ENCODE measurements around the gene TMEM33.

TMEM33 gene

DNA sequence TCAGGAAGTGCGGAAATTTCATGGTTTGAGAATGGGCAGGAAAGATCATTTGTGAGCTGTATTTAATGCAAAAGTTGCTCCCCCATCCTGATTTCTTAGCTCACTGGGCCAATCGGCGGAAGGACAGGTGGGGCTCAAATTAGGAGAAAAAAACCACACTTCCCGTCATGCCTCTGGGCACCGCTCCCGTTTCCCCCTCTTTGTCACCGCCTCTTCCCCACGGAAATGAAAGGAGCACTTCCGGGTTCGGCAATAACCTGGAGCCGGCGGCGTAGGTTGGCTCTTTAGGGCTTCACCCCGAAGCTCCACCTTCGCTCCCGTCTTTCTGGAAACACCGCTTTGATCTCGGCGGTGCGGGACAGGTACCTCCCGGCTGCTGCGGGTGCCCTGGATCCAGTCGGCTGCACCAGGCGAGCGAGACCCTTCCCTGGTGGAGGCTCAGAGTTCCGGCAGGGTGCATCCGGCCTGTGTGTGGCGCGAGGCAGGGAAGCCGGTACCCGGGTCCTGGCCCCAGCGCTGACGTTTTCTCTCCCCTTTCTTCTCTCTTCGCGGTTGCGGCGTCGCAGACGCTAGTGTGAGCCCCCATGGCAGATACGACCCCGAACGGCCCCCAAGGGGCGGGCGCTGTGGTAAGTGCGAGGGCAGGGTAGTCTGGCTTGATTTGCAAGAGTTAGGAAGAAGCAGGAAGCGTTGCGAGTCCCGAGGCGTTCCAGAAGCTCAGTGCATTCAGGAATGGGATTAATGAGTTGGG lies at the start of gene TMEM33:
TSS of gene TMEM33 (plus strand) at position 529 of the 751 bp plus-strand sequence. CDS start at position 585, 56 bp downstream.
- peak within 1 kb of the TSS; percentile 92 for H3K4me3 ChIP-seq (ENCODE audit: low read depth, low read length)
- TF ChIP-seq, protein P1, sequence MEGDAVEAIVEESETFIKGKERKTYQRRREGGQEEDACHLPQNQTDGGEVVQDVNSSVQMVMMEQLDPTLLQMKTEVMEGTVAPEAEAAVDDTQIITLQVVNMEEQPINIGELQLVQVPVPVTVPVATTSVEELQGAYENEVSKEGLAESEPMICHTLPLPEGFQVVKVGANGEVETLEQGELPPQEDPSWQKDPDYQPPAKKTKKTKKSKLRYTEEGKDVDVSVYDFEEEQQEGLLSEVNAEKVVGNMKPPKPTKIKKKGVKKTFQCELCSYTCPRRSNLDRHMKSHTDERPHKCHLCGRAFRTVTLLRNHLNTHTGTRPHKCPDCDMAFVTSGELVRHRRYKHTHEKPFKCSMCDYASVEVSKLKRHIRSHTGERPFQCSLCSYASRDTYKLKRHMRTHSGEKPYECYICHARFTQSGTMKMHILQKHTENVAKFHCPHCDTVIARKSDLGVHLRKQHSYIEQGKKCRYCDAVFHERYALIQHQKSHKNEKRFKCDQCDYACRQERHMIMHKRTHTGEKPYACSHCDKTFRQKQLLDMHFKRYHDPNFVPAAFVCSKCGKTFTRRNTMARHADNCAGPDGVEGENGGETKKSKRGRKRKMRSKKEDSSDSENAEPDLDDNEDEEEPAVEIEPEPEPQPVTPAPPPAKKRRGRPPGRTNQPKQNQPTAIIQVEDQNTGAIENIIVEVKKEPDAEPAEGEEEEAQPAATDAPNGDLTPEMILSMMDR (IDR thresholded peaks at IDR 0.05; ENCODE audit: borderline replicate concordance, insufficient read depth, low read depth, low read length) = no peak

- TF ChIP-seq, protein P1 (IDR thresholded peaks at IDR 0.05; ENCODE audit: borderline replicate concordance, insufficient read depth, low read depth, low read length) = no peak
- H3K4me3 ChIP-seq (ENCODE audit: low read depth, low read length) = no peak overlapping the region
Measured at GRCh38 chr4:41885456-41885855, 49.8 kb upstream of the TMEM33 start.

GRCh38 chr4:41887277-41887676 lies 48.0 kb upstream of the TMEM33 start:
- H3K4me3 ChIP-seq (ENCODE audit: low read depth, low read length) = no peak overlapping the region
- TF ChIP-seq, protein P1 (IDR thresholded peaks at IDR 0.05; ENCODE audit: borderline replicate concordance, insufficient read depth, low read depth, low read length) = no peak

GRCh38 chr4:41887821-41888686 lies 47.2 kb upstream of the TMEM33 start:
- TF ChIP-seq, protein P1 (IDR thresholded peaks at IDR 0.05; ENCODE audit: borderline replicate concordance, insufficient read depth, low read depth, low read length) = peak; percentile 61; the same call in 1 of the 2 replicates

DNA sequence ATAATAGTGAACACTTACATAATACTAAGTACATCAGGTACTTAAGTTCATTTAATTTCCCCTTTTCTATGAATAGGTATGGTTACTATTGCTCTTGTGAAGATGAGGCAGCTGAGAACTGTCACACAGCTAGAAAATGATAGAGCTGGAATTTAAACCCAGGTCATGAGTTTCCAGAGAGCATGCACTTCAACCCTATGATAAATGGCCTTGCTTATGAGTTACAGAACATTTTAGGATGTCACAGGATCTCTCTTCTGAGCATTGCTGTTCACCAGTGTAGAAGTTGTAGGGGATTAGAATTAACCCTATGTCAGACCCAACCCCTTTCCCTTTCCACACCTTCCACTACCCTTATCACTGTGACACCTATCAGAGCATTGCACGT lies 46.5 kb upstream of the TMEM33 start:
- TF ChIP-seq, protein P1 (IDR thresholded peaks at IDR 0.05; ENCODE audit: borderline replicate concordance, insufficient read depth, low read depth, low read length) = no peak
- H3K4me3 ChIP-seq (ENCODE audit: low read depth, low read length) = no peak overlapping the region

More at GRCh38 chr4:41887821-41888686, 47.2 kb upstream of the TMEM33 start:
- H3K4me3 ChIP-seq (ENCODE audit: low read depth, low read length) = no peak overlapping the region

DNA sequence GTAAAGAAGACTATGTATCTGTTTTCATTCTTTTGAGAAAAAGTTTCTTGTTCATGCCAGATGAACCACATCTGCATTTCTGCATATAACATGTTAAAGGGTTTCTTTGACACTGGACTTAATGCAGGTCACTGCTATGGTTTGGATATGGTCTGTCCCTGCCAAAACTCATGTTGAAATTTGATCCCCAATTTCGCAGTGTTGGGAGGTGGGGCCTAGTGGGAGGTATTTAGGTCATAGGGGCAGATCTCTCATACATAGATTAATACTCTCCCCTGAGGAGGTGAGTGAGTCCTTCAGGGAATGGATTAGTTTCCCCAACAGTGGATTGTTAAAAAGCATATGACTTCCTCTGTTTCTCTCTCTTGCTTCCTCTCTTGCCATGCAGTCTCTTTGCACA lies 45.9 kb upstream of the TMEM33 start:
- no peak overlapping the region for H3K4me3 ChIP-seq (ENCODE audit: low read depth, low read length)
- TF ChIP-seq, protein P1 (IDR thresholded peaks at IDR 0.05; ENCODE audit: borderline replicate concordance, insufficient read depth, low read depth, low read length) = no peak

Measured in GM12875 (cell line).